ENCODE results near the gene TRPM3. TPM values are rescaled to one million over a fixed set of nuclear protein-coding genes. Genes with fewer than 3 reads are reported as not detected.
A peak's percentile ranks its signal among the peaks of the same experiment; 100 is the strongest.

TRPM3 gene
- total RNA-seq, 1 experiment from 2014 or later: 5.4 TPM

GRCh38 chr9:71128796-71129195, 7.4 kb upstream of the TRPM3 start:
- CTCF ChIA-PET: interaction anchor here (1.3 kb wide), 1 partner anchor 488 kb away, joined by 3 read pairs; no protein-coding TSS in a partner anchor
- POLR2A ChIA-PET: no interaction called here
- TF ChIP-seq NFYB (CRISPR knock-in tag; conservative IDR thresholded peaks at IDR 0.05; ENCODE audit: low read depth) (no peak), TP53 (CRISPR knock-in tag; IDR thresholded peaks at IDR 0.05) (no peak), ZNF671 (CRISPR knock-in tag; IDR thresholded peaks at IDR 0.05) (no peak), IRF1 (CRISPR knock-in tag; IDR thresholded peaks at IDR 0.05) (no peak), ZNF121 (CRISPR knock-in tag; IDR thresholded peaks at IDR 0.05) (no peak), RELA (CRISPR knock-in tag; IDR thresholded peaks at IDR 0.05; ENCODE audit: borderline replicate concordance) (no peak)

GRCh38 chr9:71127301-71127700, 5.9 kb upstream of the TRPM3 start:
- H3K27ac Mint-ChIP-seq: no peak overlapping the region
- H3K36me3 Mint-ChIP-seq: peaks cover 15% of the 10 kb centered on the region
- no peak for DNase-seq (ENCODE audit: low spot score)
- H3K4me1 Mint-ChIP-seq: peaks cover 40% of the 10 kb centered on the region
- H3K27me3 Mint-ChIP-seq (ENCODE audit: low read depth): no peaks in the 10 kb centered on the region
- CTCF ChIA-PET: no interaction called here
- peaks cover 13% of the 10 kb centered on the region for H3K9me3 Mint-ChIP-seq
- POLR2A ChIA-PET: no interaction called here
- no peak for ATAC-seq
- H3K4me3 Mint-ChIP-seq: no peak overlapping the region
- TF ChIP-seq SMAD4 (CRISPR knock-in tag; IDR thresholded peaks at IDR 0.05): no peak
- no peak for TF ChIP-seq ATF3 (CRISPR knock-in tag; conservative IDR thresholded peaks at IDR 0.05)
- no peak for TF ChIP-seq JAZF1 (CRISPR knock-in tag; IDR thresholded peaks at IDR 0.05)
- no peak for TF ChIP-seq ZNF532 (CRISPR knock-in tag; IDR thresholded peaks at IDR 0.05; ENCODE audit: borderline replicate concordance)
- TF ChIP-seq ZNF425 (CRISPR knock-in tag; conservative IDR thresholded peaks at IDR 0.05): no peak
- TF ChIP-seq FOXP4 (CRISPR knock-in tag; IDR thresholded peaks at IDR 0.05): no peak
- TF ChIP-seq FOXK1 (CRISPR knock-in tag; IDR thresholded peaks at IDR 0.05): no peak
- TF ChIP-seq TCF7 (CRISPR knock-in tag; IDR thresholded peaks at IDR 0.05; ENCODE audit: low read depth): no peak
- no peak for TF ChIP-seq NR1H2 (CRISPR knock-in tag; IDR thresholded peaks at IDR 0.05)
- no peak for TF ChIP-seq NR3C1 (CRISPR knock-in tag; conservative IDR thresholded peaks at IDR 0.05; ENCODE audit: low read depth)
- no peak for TF ChIP-seq ARID4B (CRISPR knock-in tag; IDR thresholded peaks at IDR 0.05; ENCODE audit: borderline replicate concordance)
- TF ChIP-seq PRRX2 (CRISPR knock-in tag; IDR thresholded peaks at IDR 0.05): no peak

More at GRCh38 chr9:71128796-71129195, 7.4 kb upstream of the TRPM3 start:
- H3K9me3 Mint-ChIP-seq: peaks cover 13% of the 10 kb centered on the region
- no peaks in the 10 kb centered on the region for H3K27me3 Mint-ChIP-seq (ENCODE audit: low read depth)
- ATAC-seq (no peak; the same call in 1 of the 2 replicates), DNase-seq (ENCODE audit: low spot score) (no peak)
- peak overlapping the region; percentile 73; the same call in 1 of the 2 replicates for H3K27ac Mint-ChIP-seq
- peaks cover 25% of the 10 kb centered on the region for H3K4me1 Mint-ChIP-seq
- H3K4me3 Mint-ChIP-seq: no peak overlapping the region
- peaks cover 15% of the 10 kb centered on the region for H3K36me3 Mint-ChIP-seq

Measured in WTC11 (cell line).